ENCODE measurements around the gene HOXD12.

The HOXD12 gene

DNA sequence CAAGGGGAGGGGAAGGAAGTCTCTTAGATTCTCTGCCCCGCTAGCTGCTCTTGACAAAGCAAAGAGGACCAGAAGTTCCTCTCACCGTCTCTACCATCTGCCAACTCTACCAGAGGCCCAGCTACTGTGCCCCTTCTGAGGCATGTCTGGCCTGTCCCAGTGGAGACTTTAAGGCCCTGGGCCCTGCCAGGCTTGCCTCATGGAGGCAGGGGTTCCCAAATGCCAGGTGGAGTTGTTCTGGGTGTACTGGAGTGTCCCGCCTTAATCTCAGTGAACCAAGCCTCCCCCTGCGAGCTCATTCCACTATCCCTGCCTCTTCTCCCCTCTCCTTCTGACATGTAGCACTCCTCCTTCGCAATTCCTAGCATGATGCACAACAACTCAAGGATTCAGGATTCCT, 2.2 kb downstream of the HOXD12 start:
- Histone ChIP-seq H3K9ac (ENCODE audit: low read length) (no peak overlapping the region), H3K36me3 (replicated peaks; ENCODE audit: insufficient read depth, low read length) (no peaks in the 10 kb centered on the region), H3K79me2 (ENCODE audit: low read length) (no peaks in the 10 kb centered on the region), H3K9me2 (replicated peaks; ENCODE audit: insufficient read depth, low read length) (no peaks in the 10 kb centered on the region), H3K9me3 (replicated peaks; ENCODE audit: insufficient read depth, low read length) (no peaks in the 10 kb centered on the region), H3K4me3 (ENCODE audit: low read length) (no peak overlapping the region), H3K27me3 (replicated peaks; ENCODE audit: insufficient read depth, low read length) (peaks cover 14% of the 10 kb centered on the region), H3K4me1 (ENCODE audit: low read length) (no peaks in the 10 kb centered on the region), H3K4me2 (ENCODE audit: low read depth, low read length) (no peak overlapping the region), H2AFZ (ENCODE audit: low read length) (no peak overlapping the region), H4K20me1 (ENCODE audit: insufficient read depth, low read length) (no peaks in the 10 kb centered on the region), H3K27ac (ENCODE audit: low read length) (no peak overlapping the region), H3F3A (ENCODE audit: insufficient read depth, low read length) (peaks cover 5% of the 10 kb centered on the region; the same call in 1 of the 2 replicates)
- DNase-seq, result no peak
- TF ChIP-seq EZH2phosphoT487 (IDR thresholded peaks at IDR 0.05; ENCODE audit: low read length) (no peak), EZH2 (optimal IDR thresholded peaks at IDR 0.05; ENCODE audit: low read depth, low read length) (no peak)
- TF ChIP-seq, protein P1, sequence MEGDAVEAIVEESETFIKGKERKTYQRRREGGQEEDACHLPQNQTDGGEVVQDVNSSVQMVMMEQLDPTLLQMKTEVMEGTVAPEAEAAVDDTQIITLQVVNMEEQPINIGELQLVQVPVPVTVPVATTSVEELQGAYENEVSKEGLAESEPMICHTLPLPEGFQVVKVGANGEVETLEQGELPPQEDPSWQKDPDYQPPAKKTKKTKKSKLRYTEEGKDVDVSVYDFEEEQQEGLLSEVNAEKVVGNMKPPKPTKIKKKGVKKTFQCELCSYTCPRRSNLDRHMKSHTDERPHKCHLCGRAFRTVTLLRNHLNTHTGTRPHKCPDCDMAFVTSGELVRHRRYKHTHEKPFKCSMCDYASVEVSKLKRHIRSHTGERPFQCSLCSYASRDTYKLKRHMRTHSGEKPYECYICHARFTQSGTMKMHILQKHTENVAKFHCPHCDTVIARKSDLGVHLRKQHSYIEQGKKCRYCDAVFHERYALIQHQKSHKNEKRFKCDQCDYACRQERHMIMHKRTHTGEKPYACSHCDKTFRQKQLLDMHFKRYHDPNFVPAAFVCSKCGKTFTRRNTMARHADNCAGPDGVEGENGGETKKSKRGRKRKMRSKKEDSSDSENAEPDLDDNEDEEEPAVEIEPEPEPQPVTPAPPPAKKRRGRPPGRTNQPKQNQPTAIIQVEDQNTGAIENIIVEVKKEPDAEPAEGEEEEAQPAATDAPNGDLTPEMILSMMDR (IDR thresholded peaks at IDR 0.05; ENCODE audit: low read length), result no peak

GRCh38 chr2:176102309-176102866, 2.8 kb downstream of the HOXD12 start:
- H3K4me1 ChIP-seq (ENCODE audit: low read length), result no peaks in the 10 kb centered on the region
- H3K27ac ChIP-seq (ENCODE audit: low read length), result no peak overlapping the region
- peaks cover 14% of the 10 kb centered on the region for H3K27me3 ChIP-seq (replicated peaks; ENCODE audit: insufficient read depth, low read length)
- TF ChIP-seq EZH2phosphoT487 (IDR thresholded peaks at IDR 0.05; ENCODE audit: low read length) (no peak), EZH2 (optimal IDR thresholded peaks at IDR 0.05; ENCODE audit: low read depth, low read length) (no peak)
- TF ChIP-seq, protein P1 (IDR thresholded peaks at IDR 0.05; ENCODE audit: low read length), result no peak
- H3K4me3 ChIP-seq (ENCODE audit: low read length), result no peak overlapping the region
- DNase-seq, result no peak
- no peaks in the 10 kb centered on the region for H4K20me1 ChIP-seq (ENCODE audit: insufficient read depth, low read length)
- H3K9me3 ChIP-seq (replicated peaks; ENCODE audit: insufficient read depth, low read length), result no peaks in the 10 kb centered on the region
- H3K4me2 ChIP-seq (ENCODE audit: low read depth, low read length), result no peak overlapping the region
- no peaks in the 10 kb centered on the region for H3F3A ChIP-seq (ENCODE audit: insufficient read depth, low read length)
- H3K9ac ChIP-seq (ENCODE audit: low read length), result no peak overlapping the region
- H3K36me3 ChIP-seq (replicated peaks; ENCODE audit: insufficient read depth, low read length), result no peaks in the 10 kb centered on the region
- no peaks in the 10 kb centered on the region for H3K79me2 ChIP-seq (ENCODE audit: low read length)
- H2AFZ ChIP-seq (ENCODE audit: low read length), result no peak overlapping the region
- H3K9me2 ChIP-seq (replicated peaks; ENCODE audit: insufficient read depth, low read length), result no peaks in the 10 kb centered on the region

- Histone ChIP-seq H3K79me2 (ENCODE audit: low read length) (no peaks in the 10 kb centered on the region), H3F3A (ENCODE audit: insufficient read depth, low read length) (no peaks in the 10 kb centered on the region), H3K27me3 (replicated peaks; ENCODE audit: insufficient read depth, low read length) (peaks cover 14% of the 10 kb centered on the region), H3K4me3 (ENCODE audit: low read length) (no peak overlapping the region), H3K4me2 (ENCODE audit: low read depth, low read length) (no peak overlapping the region), H3K9me2 (replicated peaks; ENCODE audit: insufficient read depth, low read length) (no peaks in the 10 kb centered on the region), H3K9me3 (replicated peaks; ENCODE audit: insufficient read depth, low read length) (no peaks in the 10 kb centered on the region), H3K36me3 (replicated peaks; ENCODE audit: insufficient read depth, low read length) (no peaks in the 10 kb centered on the region), H4K20me1 (ENCODE audit: insufficient read depth, low read length) (no peaks in the 10 kb centered on the region), H2AFZ (ENCODE audit: low read length) (no peak overlapping the region), H3K9ac (ENCODE audit: low read length) (no peak overlapping the region), H3K4me1 (ENCODE audit: low read length) (no peaks in the 10 kb centered on the region), H3K27ac (ENCODE audit: low read length) (no peak overlapping the region)
- DNase-seq, result no peak
- TF ChIP-seq EZH2phosphoT487 (IDR thresholded peaks at IDR 0.05; ENCODE audit: low read length), result no peak
- TF ChIP-seq, protein P1 (IDR thresholded peaks at IDR 0.05; ENCODE audit: low read length), result no peak
- TF ChIP-seq EZH2 (optimal IDR thresholded peaks at IDR 0.05; ENCODE audit: low read depth, low read length), result no peak
Measured at GRCh38 chr2:176103194-176103593, 3.6 kb downstream of the HOXD12 start.

Measured in MM.1S (cell line).